Right lobe of liver (tissue), 4 donors: ENCODE data around the gene RAD50.

Source experiments
- CTCF ChIP-seq, 4 donors: fragments of 200-600 bp in 3 of 4; fragments of 450-650 bp in 1 of 4; IDR thresholded peaks; one replicate each; pipeline versions ENCODE4 v1.5.1 to v1.8.0; 2016 to 2022; ENCODE audit warnings: antibody characterized with exemption in 4 of 4, mild to moderate bottlenecking in 2 of 4
- POLR2A ChIP-seq: fragments of 450-650 bp; IDR thresholded peaks from one replicate; pipeline ENCODE4 v1.6.1; 2017; ENCODE audit warnings: antibody characterized with exemption, mild to moderate bottlenecking
- donor health status: DM: no; HTN: no; CAD: no.
- donor health status: DM: no; HTN: no; CAD: no.
- donor health status: DM: no; HTN: yes; CAD: no.

DNA sequence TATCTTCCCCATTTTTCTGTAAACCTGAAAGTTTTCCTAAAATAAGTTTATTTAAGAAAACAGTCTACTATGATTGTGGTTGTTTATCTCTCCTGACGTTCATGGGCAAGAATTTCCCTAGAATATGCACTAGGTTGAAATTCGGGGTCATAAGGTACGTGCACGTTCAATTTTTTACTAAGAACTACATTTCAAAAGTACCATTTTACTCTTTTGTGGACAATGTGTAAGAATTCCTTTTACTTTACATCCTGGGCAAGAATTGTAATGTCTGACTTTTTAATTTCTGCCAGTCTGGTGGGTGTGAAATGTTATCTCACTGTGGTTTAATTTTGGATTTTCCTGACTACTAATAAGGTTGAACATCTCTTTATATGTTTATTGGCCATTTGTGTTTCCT is 25.8 kb upstream of the RAD50 start:
- TF ChIP-seq CTCF (IDR thresholded peaks at IDR 0.05), result no peak
- no peak for TF ChIP-seq POLR2A
